ENCODE measurements around the gene SLC23A2.

The SLC23A2 gene

DNA sequence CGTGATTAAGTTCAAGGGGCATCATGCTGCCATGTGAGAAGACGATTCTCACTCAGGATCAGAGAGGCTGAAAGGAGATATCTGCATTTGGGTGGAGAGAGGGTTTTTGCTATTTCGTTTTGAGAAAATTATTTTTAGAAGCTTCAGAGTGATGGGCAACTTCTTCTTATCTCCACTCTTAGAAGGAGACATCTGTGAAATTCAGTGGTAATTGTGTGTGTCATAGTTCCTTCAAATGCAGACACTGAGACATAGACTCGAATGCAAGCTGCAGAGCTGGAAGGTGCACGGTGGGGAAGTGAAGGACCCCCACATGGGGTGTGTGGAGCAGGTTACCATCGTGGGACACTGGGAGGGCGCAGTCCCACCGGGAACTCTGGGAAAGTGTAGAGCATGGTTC lies 162.8 kb downstream of the SLC23A2 start:
- H3K27me3 Mint-ChIP-seq: no peaks in the 10 kb centered on the region
- no peaks in the 10 kb centered on the region for H3K36me3 Mint-ChIP-seq (ENCODE audit: low read depth)
- peaks cover 3% of the 10 kb centered on the region for H3K4me1 Mint-ChIP-seq
- no peak for DNase-seq
- ATAC-seq: no peak
- H3K4me3 Mint-ChIP-seq: no peak overlapping the region
- H3K27ac Mint-ChIP-seq: no peak overlapping the region
- H3K9me3 Mint-ChIP-seq: no peaks in the 10 kb centered on the region

GRCh38 chr20:4837760-4838159 lies 163.6 kb downstream of the SLC23A2 start:
- H3K4me1 Mint-ChIP-seq: peaks cover 3% of the 10 kb centered on the region
- H3K4me3 Mint-ChIP-seq: no peak overlapping the region
- H3K27me3 Mint-ChIP-seq: no peaks in the 10 kb centered on the region
- no peak overlapping the region for H3K27ac Mint-ChIP-seq
- no peak for ATAC-seq
- no peak for DNase-seq
- peaks cover 2% of the 10 kb centered on the region for H3K9me3 Mint-ChIP-seq
- no peaks in the 10 kb centered on the region for H3K36me3 Mint-ChIP-seq (ENCODE audit: low read depth)

GRCh38 chr20:4836935-4837334 lies 164.4 kb downstream of the SLC23A2 start:
- Mint-ChIP-seq H3K4me1 (peaks cover 3% of the 10 kb centered on the region), H3K27me3 (no peaks in the 10 kb centered on the region), H3K36me3 (ENCODE audit: low read depth) (no peaks in the 10 kb centered on the region), H3K4me3 (no peak overlapping the region), H3K27ac (no peak overlapping the region), H3K9me3 (peaks cover 4% of the 10 kb centered on the region)
- DNase-seq (no peak), ATAC-seq (no peak)

DNA sequence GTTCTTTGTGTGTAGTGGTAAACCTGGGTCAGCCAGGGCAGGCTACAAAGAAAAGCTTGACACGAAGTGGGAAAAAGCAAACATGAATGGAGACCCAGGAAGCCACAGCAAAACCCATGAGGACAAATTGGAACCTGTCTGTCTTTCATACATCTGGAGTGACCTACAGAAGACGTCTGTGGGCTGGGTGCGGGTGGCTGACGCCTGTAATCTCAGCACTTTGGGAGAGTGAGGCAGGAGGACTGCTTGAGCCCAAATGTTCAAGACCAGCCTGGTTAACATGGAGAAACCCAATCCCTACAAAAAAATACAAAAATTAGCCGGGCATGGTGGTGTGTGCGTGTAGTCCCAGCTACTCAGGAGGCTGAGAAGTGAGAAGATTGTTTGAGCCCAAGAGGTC lies 164.8 kb downstream of the SLC23A2 start:
- Mint-ChIP-seq H3K4me1 (peaks cover 3% of the 10 kb centered on the region), H3K27ac (no peak overlapping the region), H3K4me3 (no peak overlapping the region), H3K9me3 (peaks cover 4% of the 10 kb centered on the region), H3K36me3 (ENCODE audit: low read depth) (no peaks in the 10 kb centered on the region), H3K27me3 (no peaks in the 10 kb centered on the region)
- DNase-seq (no peak), ATAC-seq (no peak)

GRCh38 chr20:4835244-4836177 lies 165.8 kb downstream of the SLC23A2 start:
- Mint-ChIP-seq H3K9me3 (peaks cover 4% of the 10 kb centered on the region), H3K4me3 (no peak overlapping the region), H3K4me1 (no peaks in the 10 kb centered on the region), H3K27me3 (no peaks in the 10 kb centered on the region), H3K36me3 (ENCODE audit: low read depth) (no peaks in the 10 kb centered on the region), H3K27ac (no peak overlapping the region)
- no peak for ATAC-seq
- no peak for DNase-seq

- DNase-seq (no peak), ATAC-seq (no peak)
- Mint-ChIP-seq H3K9me3 (peaks cover 4% of the 10 kb centered on the region), H3K27ac (no peak overlapping the region), H3K4me3 (no peak overlapping the region), H3K4me1 (peaks cover 1% of the 10 kb centered on the region), H3K27me3 (no peaks in the 10 kb centered on the region), H3K36me3 (ENCODE audit: low read depth) (no peaks in the 10 kb centered on the region)
Observed at GRCh38 chr20:4833074-4833728, 168.1 kb downstream of the SLC23A2 start.

GRCh38 chr20:4832469-4832868 lies 168.8 kb downstream of the SLC23A2 start:
- ATAC-seq (no peak), DNase-seq (no peak)
- Mint-ChIP-seq H3K4me1 (peaks cover 1% of the 10 kb centered on the region), H3K36me3 (ENCODE audit: low read depth) (no peaks in the 10 kb centered on the region), H3K9me3 (peaks cover 4% of the 10 kb centered on the region), H3K27ac (no peak overlapping the region), H3K4me3 (no peak overlapping the region), H3K27me3 (no peaks in the 10 kb centered on the region)

DNA sequence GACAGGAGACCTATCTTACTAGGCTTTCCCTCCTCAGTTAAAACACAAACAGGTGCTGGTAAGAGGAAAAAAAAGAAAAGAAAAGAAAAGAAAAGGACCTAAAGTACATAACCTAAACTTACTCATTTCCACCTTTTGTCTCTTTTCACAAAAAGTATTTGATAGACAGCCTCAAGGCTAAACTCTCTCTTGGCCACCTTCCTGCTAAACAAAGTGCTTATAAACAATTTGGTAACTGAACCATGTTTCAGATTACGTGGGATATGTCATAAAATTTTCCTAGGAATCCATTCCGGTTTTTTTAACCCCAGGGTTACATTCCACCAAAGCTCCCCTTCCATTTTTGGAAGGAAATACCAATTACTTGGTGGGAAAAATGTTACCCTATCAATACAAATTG lies 170.6 kb downstream of the SLC23A2 start:
- no peaks in the 10 kb centered on the region for H3K27me3 Mint-ChIP-seq
- ATAC-seq (no peak), DNase-seq (no peak)
- no peaks in the 10 kb centered on the region for H3K36me3 Mint-ChIP-seq (ENCODE audit: low read depth)
- no peak overlapping the region for H3K4me3 Mint-ChIP-seq
- peaks cover 1% of the 10 kb centered on the region for H3K4me1 Mint-ChIP-seq
- no peak overlapping the region for H3K27ac Mint-ChIP-seq
- peaks cover 4% of the 10 kb centered on the region for H3K9me3 Mint-ChIP-seq

- Mint-ChIP-seq H3K4me3 (no peak overlapping the region), H3K27ac (no peak overlapping the region), H3K36me3 (ENCODE audit: low read depth) (no peaks in the 10 kb centered on the region), H3K4me1 (peaks cover 1% of the 10 kb centered on the region), H3K9me3 (peaks cover 4% of the 10 kb centered on the region), H3K27me3 (no peaks in the 10 kb centered on the region)
- DNase-seq (no peak), ATAC-seq (no peak)
Observed at GRCh38 chr20:4830259-4830658, 171.1 kb downstream of the SLC23A2 start.

DNA sequence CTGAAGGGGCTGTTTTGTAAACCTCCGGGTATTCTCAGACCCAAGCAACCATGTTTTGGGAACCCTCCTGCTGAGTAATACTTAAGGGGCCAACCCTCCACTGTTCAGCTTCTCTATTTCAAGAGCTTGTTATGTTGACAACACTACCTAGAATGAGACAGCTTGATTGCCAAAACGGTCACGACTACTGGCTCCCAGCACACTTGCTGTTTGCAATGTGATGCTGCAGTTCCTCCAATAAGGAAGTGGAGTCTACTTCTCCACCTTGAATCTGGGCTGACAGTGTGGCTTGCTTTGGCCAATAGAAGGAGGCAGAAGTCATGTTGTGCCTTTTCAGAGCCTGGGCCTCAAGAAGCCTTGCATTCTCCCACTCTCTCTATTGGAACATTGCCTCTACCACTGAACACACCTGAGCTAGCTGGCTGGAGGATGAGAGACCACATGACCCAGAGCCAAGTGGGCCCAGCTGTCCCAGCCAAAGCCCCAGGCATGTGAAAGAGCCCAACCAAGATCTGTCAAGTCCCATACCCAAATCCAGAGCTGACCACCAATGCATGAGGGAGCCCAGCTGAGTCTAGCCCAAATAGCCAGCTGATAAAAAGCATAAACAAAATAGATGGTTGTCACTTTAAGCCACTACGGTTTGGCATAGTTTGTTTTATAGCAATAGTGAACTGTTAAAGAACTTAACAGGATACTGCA lies 171.6 kb downstream of the SLC23A2 start:
- Mint-ChIP-seq H3K9me3 (peaks cover 4% of the 10 kb centered on the region), H3K27ac (no peak overlapping the region), H3K27me3 (no peaks in the 10 kb centered on the region), H3K4me3 (no peak overlapping the region), H3K4me1 (peaks cover 1% of the 10 kb centered on the region), H3K36me3 (ENCODE audit: low read depth) (no peaks in the 10 kb centered on the region)
- DNase-seq (no peak), ATAC-seq (peak; percentile 33)

- DNase-seq: no peak
- Mint-ChIP-seq H3K4me3 (no peak overlapping the region), H3K27me3 (no peaks in the 10 kb centered on the region), H3K9me3 (peaks cover 4% of the 10 kb centered on the region), H3K36me3 (ENCODE audit: low read depth) (no peaks in the 10 kb centered on the region), H3K4me1 (peaks cover 3% of the 10 kb centered on the region), H3K27ac (no peak overlapping the region)
- ATAC-seq: no peak
Observed at GRCh38 chr20:4828830-4829513, 172.3 kb downstream of the SLC23A2 start.

GRCh38 chr20:4821590-4821989 lies 179.7 kb downstream of the SLC23A2 start:
- no peaks in the 10 kb centered on the region for H3K9me3 Mint-ChIP-seq
- H3K36me3 Mint-ChIP-seq (ENCODE audit: low read depth): peaks cover 24% of the 10 kb centered on the region
- ATAC-seq: no peak
- H3K27ac Mint-ChIP-seq: no peak overlapping the region
- H3K4me1 Mint-ChIP-seq: peaks cover 34% of the 10 kb centered on the region
- no peak for DNase-seq
- H3K4me3 Mint-ChIP-seq: peak overlapping the region; percentile 85
- no peaks in the 10 kb centered on the region for H3K27me3 Mint-ChIP-seq

DNA sequence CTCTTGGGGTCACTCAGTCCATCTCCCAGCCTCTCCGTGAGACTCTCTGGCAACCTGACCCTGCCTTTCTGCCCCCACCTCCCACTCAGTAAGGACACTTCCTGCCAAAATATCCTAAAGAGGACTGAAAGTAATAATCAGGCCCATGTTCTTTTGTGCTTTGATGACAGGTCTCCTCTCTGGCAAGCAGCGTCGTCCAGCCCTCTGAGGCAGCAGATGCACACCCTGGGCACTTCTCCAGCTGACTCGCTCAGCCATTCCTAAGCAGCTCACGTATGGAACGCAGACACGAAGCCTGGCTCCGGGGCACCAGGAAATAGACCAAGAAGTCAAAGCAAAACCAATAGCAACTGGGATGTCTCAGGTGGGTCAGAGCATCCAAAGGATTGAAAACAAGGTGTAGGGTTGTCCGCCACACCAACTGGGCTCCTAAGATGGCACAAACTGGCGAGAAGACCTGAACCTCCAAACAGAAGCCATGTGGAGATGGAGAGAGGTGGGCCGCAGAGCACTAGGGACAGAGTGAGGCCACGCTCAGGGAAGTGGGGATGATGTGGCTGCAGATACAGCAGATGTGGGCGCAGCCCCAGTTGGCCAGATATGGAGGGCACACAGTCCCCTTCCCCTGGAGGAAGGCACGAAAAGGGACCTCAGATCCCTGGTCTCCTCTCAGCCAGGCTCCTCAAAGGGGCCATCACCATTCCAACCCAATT lies 180.3 kb downstream of the SLC23A2 start:
- no peaks in the 10 kb centered on the region for H3K9me3 Mint-ChIP-seq
- H3K36me3 Mint-ChIP-seq (ENCODE audit: low read depth): peaks cover 24% of the 10 kb centered on the region
- no peak for DNase-seq
- peaks cover 39% of the 10 kb centered on the region for H3K4me1 Mint-ChIP-seq
- no peak overlapping the region for H3K27ac Mint-ChIP-seq
- no peaks in the 10 kb centered on the region for H3K27me3 Mint-ChIP-seq
- peak overlapping the region; percentile 85 for H3K4me3 Mint-ChIP-seq
- ATAC-seq: no peak

DNA sequence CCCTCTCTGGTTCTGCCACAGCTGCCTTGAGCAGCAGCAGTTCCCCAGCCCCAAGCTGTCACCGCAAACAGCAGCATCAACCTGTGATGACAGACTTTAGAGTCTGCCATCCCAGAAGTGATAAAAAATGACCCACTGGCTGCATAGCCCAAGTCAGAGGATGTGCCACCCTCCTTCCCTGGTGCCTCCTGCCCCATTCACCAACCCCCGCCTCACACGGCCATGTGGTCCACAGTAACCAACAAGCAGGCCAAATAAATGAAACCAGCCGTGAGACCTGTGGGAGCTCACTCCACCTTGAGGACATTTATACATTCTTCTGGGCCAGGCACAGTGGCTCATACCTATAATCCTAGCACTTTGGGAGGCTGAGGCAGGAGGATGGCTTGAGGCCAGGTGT lies 181.4 kb downstream of the SLC23A2 start:
- ATAC-seq: no peak
- Mint-ChIP-seq H3K4me3 (no peak overlapping the region), H3K9me3 (no peaks in the 10 kb centered on the region), H3K27me3 (no peaks in the 10 kb centered on the region), H3K27ac (no peak overlapping the region), H3K4me1 (peaks cover 48% of the 10 kb centered on the region), H3K36me3 (ENCODE audit: low read depth) (peaks cover 30% of the 10 kb centered on the region)
- DNase-seq: no peak

Data from activated naive CD8-positive, alpha-beta T cell treated with anti-CD3 and anti-CD28 coated beads, Interleukin-2, amount 50 U/mL, for 24 hours (primary cell).